ENCODE data around the gene FAT1.
"Not testable (repeated sequence)": the region's sequence is repeated elsewhere in the genome, so short reads cannot be mapped to it uniquely, and the experiment has no call there.

The FAT1 gene

DNA sequence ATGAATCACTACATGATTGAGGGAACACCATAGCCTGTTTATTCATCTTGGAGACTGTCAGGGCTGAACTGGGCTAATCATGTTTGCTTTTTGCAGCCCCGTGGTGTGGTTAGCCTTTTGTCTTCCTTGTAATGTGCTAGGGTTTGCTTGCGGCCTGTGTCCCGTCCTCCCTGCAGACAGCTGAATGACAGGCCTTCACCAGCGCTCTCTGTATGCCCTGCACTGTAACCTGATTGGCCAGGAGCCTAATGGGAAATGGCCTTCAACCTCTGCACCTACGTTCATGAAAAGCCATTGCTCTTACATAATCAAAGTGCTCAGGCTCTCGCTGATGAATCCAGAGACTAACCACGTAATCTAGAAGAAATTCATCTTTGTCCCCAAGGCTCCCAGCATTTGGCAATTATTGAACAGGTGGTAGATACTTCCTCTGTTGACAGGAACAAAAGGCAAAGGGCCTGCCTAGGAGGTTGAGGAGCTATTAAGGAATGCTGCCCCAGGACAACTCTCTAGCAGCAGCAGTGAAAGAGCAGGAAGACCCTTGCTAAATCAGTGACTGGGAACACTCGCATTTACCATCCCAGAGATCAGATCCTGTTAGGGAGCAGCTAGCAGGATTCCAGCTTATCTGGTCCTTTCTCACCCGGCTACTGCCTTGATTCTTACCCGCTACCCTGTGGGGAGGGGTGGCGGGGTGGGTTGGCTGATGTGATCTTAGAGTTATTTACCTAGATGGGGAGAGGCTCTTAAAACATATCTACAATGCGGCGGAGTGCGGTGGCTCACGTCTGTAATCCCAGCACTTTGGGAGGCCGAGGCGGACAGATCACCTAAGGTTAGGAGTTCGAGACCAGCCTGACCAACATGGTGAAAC, 42.3 kb upstream of the FAT1 start:
- Histone ChIP-seq H3K9me3 (no peaks in the 10 kb centered on the region), H3K4me3 (ENCODE audit: low read depth, low read length) (no peak overlapping the region), H3K4me1 (no peaks in the 10 kb centered on the region), H3K27me3 (no peaks in the 10 kb centered on the region), H3K36me3 (no peaks in the 10 kb centered on the region)
- no peak for DNase-seq
- TF ChIP-seq, protein P1, sequence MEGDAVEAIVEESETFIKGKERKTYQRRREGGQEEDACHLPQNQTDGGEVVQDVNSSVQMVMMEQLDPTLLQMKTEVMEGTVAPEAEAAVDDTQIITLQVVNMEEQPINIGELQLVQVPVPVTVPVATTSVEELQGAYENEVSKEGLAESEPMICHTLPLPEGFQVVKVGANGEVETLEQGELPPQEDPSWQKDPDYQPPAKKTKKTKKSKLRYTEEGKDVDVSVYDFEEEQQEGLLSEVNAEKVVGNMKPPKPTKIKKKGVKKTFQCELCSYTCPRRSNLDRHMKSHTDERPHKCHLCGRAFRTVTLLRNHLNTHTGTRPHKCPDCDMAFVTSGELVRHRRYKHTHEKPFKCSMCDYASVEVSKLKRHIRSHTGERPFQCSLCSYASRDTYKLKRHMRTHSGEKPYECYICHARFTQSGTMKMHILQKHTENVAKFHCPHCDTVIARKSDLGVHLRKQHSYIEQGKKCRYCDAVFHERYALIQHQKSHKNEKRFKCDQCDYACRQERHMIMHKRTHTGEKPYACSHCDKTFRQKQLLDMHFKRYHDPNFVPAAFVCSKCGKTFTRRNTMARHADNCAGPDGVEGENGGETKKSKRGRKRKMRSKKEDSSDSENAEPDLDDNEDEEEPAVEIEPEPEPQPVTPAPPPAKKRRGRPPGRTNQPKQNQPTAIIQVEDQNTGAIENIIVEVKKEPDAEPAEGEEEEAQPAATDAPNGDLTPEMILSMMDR (IDR thresholded peaks at IDR 0.05; ENCODE audit: low read depth, low read length), result no peak

DNA sequence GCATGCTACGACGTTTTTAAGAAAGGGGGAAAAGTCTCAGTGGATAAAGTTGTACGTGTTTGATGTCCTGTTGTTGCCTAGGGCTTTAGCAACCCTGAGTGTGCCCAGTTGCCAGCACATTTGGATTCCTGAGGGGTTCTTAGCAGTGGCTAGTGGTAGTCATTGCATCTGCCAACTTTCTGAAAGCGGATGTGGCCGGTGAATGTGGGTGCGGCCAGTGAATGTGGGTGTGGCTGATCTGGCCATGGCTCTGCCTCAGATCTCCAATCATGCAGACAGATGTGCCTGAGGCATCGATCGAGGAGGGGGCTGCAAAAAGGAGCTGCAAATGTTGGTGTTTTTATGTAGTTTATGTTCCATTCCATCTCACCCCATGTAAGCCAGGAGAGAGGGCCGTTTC, 41.5 kb upstream of the FAT1 start:
- Histone ChIP-seq H3K27me3 (no peaks in the 10 kb centered on the region), H3K4me1 (no peaks in the 10 kb centered on the region), H3K36me3 (no peaks in the 10 kb centered on the region), H3K9me3 (no peaks in the 10 kb centered on the region), H3K4me3 (ENCODE audit: low read depth, low read length) (no peak overlapping the region)
- TF ChIP-seq, protein P1 (IDR thresholded peaks at IDR 0.05; ENCODE audit: low read depth, low read length), result no peak
- DNase-seq, result peak; percentile 11

DNA sequence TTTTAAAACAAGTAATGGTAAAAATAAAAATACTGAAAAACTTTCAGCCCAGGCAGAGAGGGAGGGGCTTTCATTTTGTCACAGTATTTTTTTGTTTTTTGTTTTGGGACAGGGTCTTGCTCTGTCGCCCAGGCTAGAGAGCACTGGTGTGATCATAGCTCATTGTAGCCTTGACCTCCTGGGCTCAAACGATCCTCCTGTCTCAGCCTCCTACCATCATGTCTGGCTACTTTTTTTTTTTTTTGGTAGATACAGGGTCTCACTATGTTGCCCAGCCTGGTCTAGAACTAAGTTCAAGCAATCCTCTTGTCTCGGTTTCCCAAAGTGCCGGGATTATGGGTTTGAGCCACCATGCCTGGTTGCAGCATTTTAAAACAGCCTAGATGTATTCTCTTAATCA, 40.8 kb upstream of the FAT1 start:
- no peak overlapping the region for H3K4me3 ChIP-seq (ENCODE audit: low read depth, low read length)
- no peak for DNase-seq
- TF ChIP-seq, protein P1 (IDR thresholded peaks at IDR 0.05; ENCODE audit: low read depth, low read length), result no peak

DNA sequence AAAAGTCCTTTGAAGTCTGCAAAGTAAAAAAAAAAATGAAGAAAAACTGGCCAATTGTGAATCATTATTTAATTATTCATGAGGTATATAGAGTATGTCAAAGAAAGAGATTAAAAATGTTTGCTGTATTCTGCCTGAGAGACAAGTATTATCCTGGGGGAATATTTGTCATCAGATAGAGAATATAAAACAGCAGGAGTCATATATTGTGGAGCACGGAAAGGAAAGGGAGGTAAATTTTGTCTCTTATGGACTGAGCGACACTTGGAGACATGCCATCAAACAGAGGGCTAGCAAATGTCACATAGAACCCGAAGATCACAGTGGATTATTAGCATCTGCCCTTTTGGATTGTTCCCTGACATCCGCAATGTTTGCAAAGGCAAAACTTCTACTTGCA, 39.2 kb upstream of the FAT1 start:
- TF ChIP-seq, protein P1 (IDR thresholded peaks at IDR 0.05; ENCODE audit: low read depth, low read length), result no peak
- Histone ChIP-seq H3K4me1 (no peaks in the 10 kb centered on the region), H3K36me3 (no peaks in the 10 kb centered on the region), H3K4me3 (ENCODE audit: low read depth, low read length) (no peak overlapping the region), H3K27me3 (no peaks in the 10 kb centered on the region), H3K9me3 (no peaks in the 10 kb centered on the region)
- no peak for DNase-seq

More for the DNA sequence above, 40.8 kb upstream of the FAT1 start:
- no peaks in the 10 kb centered on the region for H3K27me3 ChIP-seq
- H3K36me3 ChIP-seq, result no peaks in the 10 kb centered on the region
- H3K4me1 ChIP-seq, result no peaks in the 10 kb centered on the region
- H3K9me3 ChIP-seq, result no peaks in the 10 kb centered on the region

DNA sequence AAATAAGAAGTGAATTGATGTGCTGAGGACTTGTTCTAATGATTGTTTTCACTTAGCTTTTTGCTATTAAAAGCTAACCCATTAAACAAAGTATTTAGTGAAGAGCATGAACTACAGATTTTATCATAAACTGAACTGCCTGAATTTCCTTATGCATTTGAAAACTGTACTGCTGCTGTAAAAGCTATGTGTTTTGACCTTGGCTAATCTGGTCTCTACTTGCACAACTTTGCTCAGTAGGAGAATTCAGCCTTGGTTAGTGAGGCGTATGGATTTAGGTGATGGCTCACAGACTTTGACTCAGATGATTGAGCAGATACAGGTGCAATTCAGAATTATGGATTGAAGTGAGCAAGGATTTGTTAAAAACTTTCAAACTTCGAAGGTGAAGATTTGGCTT, 38.7 kb upstream of the FAT1 start:
- DNase-seq, result no peak
- no peaks in the 10 kb centered on the region for H3K36me3 ChIP-seq
- no peaks in the 10 kb centered on the region for H3K27me3 ChIP-seq
- no peaks in the 10 kb centered on the region for H3K9me3 ChIP-seq
- no peaks in the 10 kb centered on the region for H3K4me1 ChIP-seq
- TF ChIP-seq, protein P1 (IDR thresholded peaks at IDR 0.05; ENCODE audit: low read depth, low read length), result no peak
- no peak overlapping the region for H3K4me3 ChIP-seq (ENCODE audit: low read depth, low read length)

DNA sequence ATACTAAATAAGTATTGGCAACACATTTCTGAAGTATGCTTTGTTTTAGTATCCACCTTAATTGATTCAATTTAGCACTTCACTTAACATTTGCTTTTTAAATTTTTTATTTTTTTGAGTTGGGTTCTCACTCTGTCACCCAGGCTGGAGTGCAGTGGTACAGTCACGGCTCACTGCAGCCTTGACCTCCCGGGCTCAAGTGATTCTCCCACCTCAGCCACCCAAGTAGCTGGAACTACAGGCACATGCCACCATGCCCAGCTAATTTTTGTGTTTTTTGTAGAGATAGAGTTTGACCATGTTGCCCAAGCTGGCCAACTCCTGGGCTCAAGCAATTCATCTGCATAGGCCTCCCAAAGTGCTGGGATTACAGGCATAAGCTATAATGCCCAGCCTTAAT, 38.3 kb upstream of the FAT1 start:
- not testable (repeated sequence) for DNase-seq; H3K36me3 ChIP-seq; H3K27me3 ChIP-seq; H3K4me3 ChIP-seq (ENCODE audit: low read depth, low read length); H3K4me1 ChIP-seq; H3K9me3 ChIP-seq
